GM23248 (cell line): ENCODE measurements around the gene ERICH3. TPM values are rescaled to one million over a fixed set of nuclear protein-coding genes. Genes with fewer than 3 reads are reported as not detected.

Source experiments
- DNase-seq: peaks from one replicate; pipeline ENCODE4 v3.0.0-alpha.2; 2015
- H2AFZ ChIP-seq: fragments of 200-600 bp; sonication (generic); 2 replicates; pipeline ENCODE4 v1.6.1; 2016; ENCODE audit warnings: antibody characterized with exemption
- H3F3A ChIP-seq: fragments of 200-600 bp; sonication (generic); 2 replicates; pipeline ENCODE4 v1.6.1; 2016; ENCODE audit warnings: mild to moderate bottlenecking, antibody characterized with exemption, mixed run types; ENCODE audit not compliant: insufficient read depth
- H3K27ac ChIP-seq: fragments of 200-600 bp; sonication (generic); 2 replicates; pipeline ENCODE4 v1.5.1; 2016; ENCODE audit warnings: mild to moderate bottlenecking
- H3K27me3 ChIP-seq: fragments of 200-600 bp; sonication (generic); replicated peaks from 2 replicates; pipeline ENCODE4 v1.6.1; 2016; ENCODE audit warnings: mild to moderate bottlenecking; ENCODE audit not compliant: insufficient read depth
- H3K36me3 ChIP-seq: fragments of 200-600 bp; sonication (generic); 2 replicates; pipeline ENCODE4 v1.6.1; 2016; ENCODE audit warnings: low read depth, mild to moderate bottlenecking
- H3K4me1 ChIP-seq: fragments of 200-600 bp; sonication (generic); 2 replicates; pipeline ENCODE4 v1.6.1; 2016; ENCODE audit warnings: mild to moderate bottlenecking; ENCODE audit not compliant: insufficient read depth
- H3K4me2 ChIP-seq: fragments of 200-600 bp; sonication (generic); one replicate; pipeline ENCODE4 v1.6.1; 2016; ENCODE audit warnings: mild to moderate bottlenecking; ENCODE audit not compliant: unreplicated experiment
- H3K4me3 ChIP-seq: fragments of 200-600 bp; sonication (generic); 2 replicates; pipeline ENCODE4 v1.5.1; 2016; ENCODE audit warnings: mild to moderate bottlenecking
- H3K79me2 ChIP-seq: fragments of 200-600 bp; sonication (generic); 2 replicates; pipeline ENCODE4 v1.6.1; 2016; ENCODE audit warnings: mild to moderate bottlenecking; ENCODE audit not compliant: insufficient read depth
- H3K9ac ChIP-seq: fragments of 200-600 bp; sonication (generic); 2 replicates; pipeline ENCODE4 v1.6.1; 2016; ENCODE audit warnings: mild to moderate bottlenecking
- H3K9me2 ChIP-seq: fragments of 200-600 bp; sonication (generic); 2 replicates; pipeline ENCODE4 v1.6.1; 2016; ENCODE audit warnings: mixed run types, mild to moderate bottlenecking, moderate library complexity; ENCODE audit not compliant: insufficient read depth
- H3K9me3 ChIP-seq: fragments of 200-600 bp; sonication (generic); one replicate; pipeline ENCODE4 v1.6.1; 2017; ENCODE audit warnings: low read depth
- H4K20me1 ChIP-seq: fragments of 200-600 bp; sonication (generic); 2 replicates; pipeline ENCODE4 v1.6.0; 2016; ENCODE audit not compliant: insufficient read depth
- EZH2 ChIP-seq: fragments of 200-600 bp; sonication (generic); IDR thresholded peaks from 2 replicates; pipeline ENCODE4 v1.6.1; 2018; ENCODE audit warnings: antibody characterized with exemption, mild to moderate bottlenecking; ENCODE audit not compliant: insufficient read depth, poor library complexity, severe bottlenecking
- EZH2phosphoT487 ChIP-seq: fragments of 200-600 bp; sonication (generic); IDR thresholded peaks from 2 replicates; pipeline ENCODE4 v1.6.1; 2018; ENCODE audit warnings: antibody characterized with exemption, moderate library complexity, mild to moderate bottlenecking, low read depth; ENCODE audit not compliant: insufficient read depth
- WGBS, 2 experiments: methylation state at CpG; one replicate each; pipeline ENCODE4 v1.1.6; 2015 to 2017; ENCODE audit warnings: low lambda C conversion rate in 2 of 2, low coverage in 1 of 2; ENCODE audit errors: missing lambda C conversion rate in 2 of 2; 5-methylcytosine and 5-hydroxymethylcytosine counted together
- in situ Hi-C: fragments of 300-500 bp; cut with MboI; formaldehyde crosslinking; loops from 2 replicates; pipeline ENCODE4 v1.15.0; 2020
- polyA plus RNA-seq: library from polyadenylated mRNA; unstranded; fragments of >200 nt; fragmentation: Nextera tagmentation; extraction: Ambion mirVana; gene quantifications from 2 replicates; pipeline ENCODE4 v1.2.1, GENCODE V29; 2016
- total RNA-seq: library from RNA; depleted of rRNA; stranded (reverse); fragments of >200 nt; shearing (Covaris generic); gene quantifications from 2 replicates; pipeline ENCODE4 v1.2.3, GENCODE V29; 2014

ERICH3 gene
- total and polyA plus RNA-seq, 2 experiments from 2014 or later: not detected

- 0 out of 2 replicates have a peak, but pooled peaks cover 4% of the 10 kb centered on the region for H3K4me1 ChIP-seq
- no peak overlapping the region for H3K4me3 ChIP-seq
- no peaks in the 10 kb centered on the region for H3K27me3 ChIP-seq
- H3K36me3 ChIP-seq: 0 out of 2 replicates have a peak, but pooled peaks cover 8% of the 10 kb centered on the region
- H3K27ac ChIP-seq: no peak overlapping the region
- H3K9me3 ChIP-seq: no peaks in the 10 kb centered on the region
- DNase-seq: no peak
- no peaks in the 10 kb centered on the region for H3F3A ChIP-seq
- WGBS, 2 experiments: 96 to 97% methylated on average over 6 of the region's 6 CpGs
- no peaks in the 10 kb centered on the region for H3K9me2 ChIP-seq
- TF ChIP-seq EZH2 (no peak), EZH2phosphoT487 (no peak)
- in situ Hi-C loops: no loop called here
- H3K9ac ChIP-seq: no peak overlapping the region
- no peaks in the 10 kb centered on the region for H3K79me2 ChIP-seq
- no peaks in the 10 kb centered on the region for H4K20me1 ChIP-seq
- H3K4me2 ChIP-seq: no peak overlapping the region
- no peak overlapping the region for H2AFZ ChIP-seq
Measured at GRCh38 chr1:74703386-74704182, 30.0 kb upstream of the ERICH3 start.

- no peaks in the 10 kb centered on the region for H3K9me3 ChIP-seq
- no peak overlapping the region for H3K4me2 ChIP-seq
- DNase-seq: no peak
- H3K27ac ChIP-seq: no peak overlapping the region
- no peaks in the 10 kb centered on the region for H3K27me3 ChIP-seq
- H3F3A ChIP-seq: no peaks in the 10 kb centered on the region
- H3K79me2 ChIP-seq: no peaks in the 10 kb centered on the region
- no peak overlapping the region for H3K9ac ChIP-seq
- TF ChIP-seq EZH2: no peak
- no peak for TF ChIP-seq EZH2phosphoT487
- no peak overlapping the region for H2AFZ ChIP-seq
- H3K4me3 ChIP-seq: no peak overlapping the region
- H3K36me3 ChIP-seq: 0 out of 2 replicates have a peak, but pooled peaks cover 1% of the 10 kb centered on the region
- H4K20me1 ChIP-seq: no peaks in the 10 kb centered on the region
- no peaks in the 10 kb centered on the region for H3K4me1 ChIP-seq
- H3K9me2 ChIP-seq: no peaks in the 10 kb centered on the region
- in situ Hi-C loops: no loop called here
Measured at GRCh38 chr1:74699331-74699730, 25.7 kb upstream of the ERICH3 start.

GRCh38 chr1:74697832-74698231 is 24.2 kb upstream of the ERICH3 start:
- Histone ChIP-seq H3K9ac (no peak overlapping the region), H3K4me2 (no peak overlapping the region), H3K27me3 (no peaks in the 10 kb centered on the region), H3K9me3 (no peaks in the 10 kb centered on the region), H2AFZ (no peak overlapping the region), H3K4me3 (no peak overlapping the region), H3F3A (no peaks in the 10 kb centered on the region), H3K79me2 (no peaks in the 10 kb centered on the region), H3K9me2 (no peaks in the 10 kb centered on the region), H3K36me3 (no peaks in the 10 kb centered on the region), H4K20me1 (no peaks in the 10 kb centered on the region), H3K4me1 (no peaks in the 10 kb centered on the region), H3K27ac (no peak overlapping the region)
- 69 to 70% methylated on average over 2 of the region's 2 CpGs for WGBS, 2 experiments
- in situ Hi-C loops: no loop called here
- no peak for TF ChIP-seq EZH2
- DNase-seq: no peak

GRCh38 chr1:74693473-74693872 is 19.9 kb upstream of the ERICH3 start:
- no peak overlapping the region for H3K27ac ChIP-seq
- no peak overlapping the region for H3K9ac ChIP-seq
- 96 to 100% methylated on average over 2 of the region's 2 CpGs for WGBS, 2 experiments
- no peaks in the 10 kb centered on the region for H3F3A ChIP-seq
- H3K4me2 ChIP-seq: no peak overlapping the region
- no peaks in the 10 kb centered on the region for H3K9me3 ChIP-seq
- H3K36me3 ChIP-seq: no peaks in the 10 kb centered on the region
- H4K20me1 ChIP-seq: no peaks in the 10 kb centered on the region
- H2AFZ ChIP-seq: no peak overlapping the region
- no peaks in the 10 kb centered on the region; the same call in 1 of the 2 replicates for H3K27me3 ChIP-seq
- TF ChIP-seq EZH2phosphoT487: no peak
- TF ChIP-seq EZH2: no peak
- H3K4me3 ChIP-seq: no peak overlapping the region
- no peaks in the 10 kb centered on the region for H3K79me2 ChIP-seq
- H3K9me2 ChIP-seq: no peaks in the 10 kb centered on the region
- DNase-seq: no peak
- in situ Hi-C loops: no loop called here
- H3K4me1 ChIP-seq: no peaks in the 10 kb centered on the region
